GM19397 (cell line): ENCODE measurements around the gene DCX.

Experiments
- ATAC-seq: cut with Tn5 transposase; IDR thresholded peaks from one replicate; pipeline ENCODE4 v1.9.1; 2021; ENCODE audit warnings: mild to moderate bottlenecking, moderate library complexity; ENCODE audit not compliant: unreplicated experiment

The DCX gene

GRCh38 chrX:111411983-111412382 is at the start of gene DCX:
TSS of gene DCX (minus strand) at chrX:111412192. CDS start at chrX:111410398, 1,794 bp downstream.
- no peak for ATAC-seq

GRCh38 chrX:111460607-111461006 is 48.6 kb upstream of the DCX start:
- ATAC-seq, result no peak

- no peak for ATAC-seq
These were observed 35.3 kb upstream of the DCX start for GRCh38 chrX:111447298-111447697.

- no peak for ATAC-seq
These were observed 33.5 kb upstream of the DCX start for GRCh38 chrX:111445485-111445884.

GRCh38 chrX:111444881-111445280 is 32.9 kb upstream of the DCX start:
- no peak for ATAC-seq

GRCh38 chrX:111443946-111444345 is 32.0 kb upstream of the DCX start:
- no peak for ATAC-seq

- ATAC-seq, result no peak
These were observed 30.8 kb upstream of the DCX start for GRCh38 chrX:111442791-111443190.

- no peak for ATAC-seq
These were observed 23.5 kb upstream of the DCX start for GRCh38 chrX:111435469-111435868.

- no peak for ATAC-seq
These were observed 19.0 kb upstream of the DCX start for GRCh38 chrX:111431001-111431400.

- ATAC-seq, result no peak
These were observed 435 bp downstream of the DCX start for GRCh38 chrX:111411557-111411956.

- ATAC-seq, result no peak
These were observed 1.4 kb downstream of the DCX start for GRCh38 chrX:111410590-111411078.

GRCh38 chrX:111409326-111409725 is 2.7 kb downstream of the DCX start:
- no peak for ATAC-seq

GRCh38 chrX:111407948-111408347 is 4.0 kb downstream of the DCX start:
- no peak for ATAC-seq

- ATAC-seq, result no peak
These were observed 9.6 kb downstream of the DCX start for GRCh38 chrX:111402344-111402743.

- no peak for ATAC-seq
These were observed 16.8 kb downstream of the DCX start for GRCh38 chrX:111395149-111395548.

- ATAC-seq, result no peak
These were observed 17.4 kb downstream of the DCX start for GRCh38 chrX:111394569-111394968.

- no peak for ATAC-seq
These were observed 24.4 kb downstream of the DCX start for GRCh38 chrX:111387470-111388070.

- ATAC-seq, result no peak
These were observed 25.3 kb downstream of the DCX start for GRCh38 chrX:111386615-111387233.

GRCh38 chrX:111386077-111386476 is 25.9 kb downstream of the DCX start:
- no peak for ATAC-seq

GRCh38 chrX:111382277-111382676 is 29.7 kb downstream of the DCX start:
- ATAC-seq, result no peak

GRCh38 chrX:111376897-111377578 is 35.0 kb downstream of the DCX start:
- no peak for ATAC-seq

- ATAC-seq, result no peak
These were observed 35.5 kb downstream of the DCX start for GRCh38 chrX:111376486-111376885.
